HG03066 (cell line): ENCODE measurements around the gene RNF182.
"Not testable (repeated sequence)": the region's sequence is repeated elsewhere in the genome, so short reads cannot be mapped to it uniquely, and the experiment has no call there.

ENCODE experiments used
- ATAC-seq: cut with Tn5 transposase; IDR thresholded peaks from one replicate; pipeline ENCODE4 v1.9.1; 2021; ENCODE audit warnings: low read depth; ENCODE audit not compliant: unreplicated experiment

RNF182 gene

GRCh38 chr6:13924949-13925881 is at the start of gene RNF182:
RNF182 (plus strand) TSS chr6:13924952; CDS start chr6:13977120, 52,168 bp downstream.
- ATAC-seq = no peak

GRCh38 chr6:13877051-13877450 is 47.7 kb upstream of the RNF182 start:
- ATAC-seq = no peak

- ATAC-seq = not testable (repeated sequence)
Measured at GRCh38 chr6:13880061-13880663, 44.6 kb upstream of the RNF182 start.

- ATAC-seq = no peak
Measured at GRCh38 chr6:13881621-13882165, 43.1 kb upstream of the RNF182 start.

- ATAC-seq = no peak
Measured at GRCh38 chr6:13883966-13884365, 40.8 kb upstream of the RNF182 start.

- no peak for ATAC-seq
Measured at GRCh38 chr6:13884397-13884796, 40.4 kb upstream of the RNF182 start.

- no peak for ATAC-seq
Measured at GRCh38 chr6:13885601-13886000, 39.2 kb upstream of the RNF182 start.

- no peak for ATAC-seq
Measured at GRCh38 chr6:13886949-13887348, 37.8 kb upstream of the RNF182 start.

GRCh38 chr6:13892017-13892645 is 32.6 kb upstream of the RNF182 start:
- no peak for ATAC-seq

GRCh38 chr6:13902922-13903321 is 21.8 kb upstream of the RNF182 start:
- no peak for ATAC-seq

- no peak for ATAC-seq
Measured at GRCh38 chr6:13903364-13903763, 21.4 kb upstream of the RNF182 start.

GRCh38 chr6:13907001-13907350 is 17.8 kb upstream of the RNF182 start:
- ATAC-seq = no peak

- no peak for ATAC-seq
Measured at GRCh38 chr6:13907614-13908215, 17.0 kb upstream of the RNF182 start.

GRCh38 chr6:13908955-13909381 is 15.8 kb upstream of the RNF182 start:
- no peak for ATAC-seq

GRCh38 chr6:13910443-13910842 is 14.3 kb upstream of the RNF182 start:
- no peak for ATAC-seq

- no peak for ATAC-seq
Measured at GRCh38 chr6:13911337-13911736, 13.4 kb upstream of the RNF182 start.

GRCh38 chr6:13913226-13914001 is 11.3 kb upstream of the RNF182 start:
- no peak for ATAC-seq

- ATAC-seq = no peak
Measured at GRCh38 chr6:13914351-13914750, 10.4 kb upstream of the RNF182 start.

- ATAC-seq = no peak
Measured at GRCh38 chr6:13915561-13916229, 9.1 kb upstream of the RNF182 start.
